HCT116 (cell line): ENCODE data around the gene CTXN2. TPM values are rescaled to one million over a fixed set of nuclear protein-coding genes. Genes with fewer than 3 reads are reported as not detected.

Experiments used
- ATAC-seq: fragments of 200-7000 bp; cut with Tn5 transposase; 2 replicates; pipeline ENCODE4 v1.9.1; 2020; ENCODE audit warnings: mild to moderate bottlenecking, moderate library complexity
- BruUV-seq: library from RNA; stranded (reverse); fragments of 400-500 nt; replicated peaks from 2 replicates; lab custom pipeline; 2021; lab: Mats Ljungman, UMichigan
- CTCF ChIA-PET: fragments of 300-600 bp; sonication (Branson Sonifier 250); formaldehyde crosslinking; loops from one replicate; lab custom pipeline; 2021; ENCODE audit warnings: antibody characterized with exemption; lab: Charles Lee
- POLR2A ChIA-PET: fragments of 300-600, 350-600 bp; sonication (Branson Sonifier 250); formaldehyde crosslinking; loops from one replicate; lab custom pipeline; 2021; ENCODE audit warnings: antibody characterized with exemption; lab: Charles Lee
- RAD21 ChIA-PET, 2 experiments: fragments of 300-600 bp; sonication (Branson Sonifier 250); formaldehyde crosslinking; loops; one replicate each; lab custom pipeline; 2023; ENCODE audit warnings: low total read pairs in 2 of 2; ENCODE audit not compliant: uncharacterized antibody in 2 of 2, unreplicated experiment in 2 of 2, low non-redundant PET in 1 of 2; lab: Charles Lee
- DNase-seq: peaks from one replicate; pipeline ENCODE4 v3.0.0-alpha.2; 2010; ENCODE audit warnings: low read depth, low spot score
- H2AFZ ChIP-seq: fragments of 200-600 bp; shearing (Covaris generic), sonication (generic); 2 replicates; pipeline ENCODE4 v1.6.1; 2017; ENCODE audit warnings: low read depth, mixed run types, mixed read lengths, antibody characterized with exemption, low read length; ENCODE audit not compliant: poor library complexity, severe bottlenecking
- H3K27ac ChIP-seq: 2 replicates; pipeline ENCODE4 v1.5.1; 2012; ENCODE audit warnings: low read depth, low read length
- H3K27me3 ChIP-seq: fragments of 200-600 bp; sonication (generic); 2 replicates; pipeline ENCODE4 v1.6.1; 2016; ENCODE audit warnings: mixed run types, low read length, mixed read lengths; ENCODE audit not compliant: insufficient read depth
- H3K36me3 ChIP-seq, 2 experiments: fragments of 200-500 bp in 1 of 2; fragments of 200-600 bp in 1 of 2; sonication (Bioruptor generic) in 1 of 2; sonication (generic) in 1 of 2; 2 replicates each; pipeline versions ENCODE4 v1.5.1 to v1.6.1; 2014 to 2016; ENCODE audit warnings: low read length in 2 of 2, inconsistent platforms in 1 of 2, mixed read lengths in 1 of 2, mixed run types in 1 of 2; ENCODE audit not compliant: insufficient read depth in 2 of 2, control insufficient read depth in 1 of 2
- H3K4me1 ChIP-seq, 2 experiments: fragments of 200-600 bp in 1 of 2; sonication (generic) in 1 of 2; 2 replicates each; pipeline versions ENCODE4 v1.5.1 to v1.6.1; 2012 to 2017; ENCODE audit warnings: low read length in 2 of 2, inconsistent platforms in 1 of 2, mild to moderate bottlenecking in 1 of 2, mixed read lengths in 1 of 2, mixed run types in 1 of 2, moderate library complexity in 1 of 2; ENCODE audit not compliant: insufficient read depth in 2 of 2, control insufficient read depth in 1 of 2
- H3K4me2 ChIP-seq: fragments of 200-600 bp; sonication (generic); 2 replicates; pipeline ENCODE4 v1.6.1; 2017; ENCODE audit warnings: mixed run types, low read length, mixed read lengths
- H3K4me3 ChIP-seq, 2 experiments: fragments of 200-600 bp in 1 of 2; sonication (generic) in 1 of 2; replicated peaks in 1 of 2; 2 replicates each; pipeline ENCODE4 v1.5.1; 2011 to 2016; ENCODE audit warnings: low read length in 2 of 2, control low read depth in 1 of 2, low read depth in 1 of 2, mild to moderate bottlenecking in 1 of 2, mixed read lengths in 1 of 2, mixed run types in 1 of 2
- H3K79me2 ChIP-seq: fragments of 200-600 bp; sonication (generic); 2 replicates; pipeline ENCODE4 v1.6.1; 2017; ENCODE audit warnings: mild to moderate bottlenecking, mixed run types, low read length, moderate library complexity, mixed read lengths; ENCODE audit not compliant: insufficient read depth
- H3K9ac ChIP-seq: fragments of 200-600 bp; sonication (generic); 2 replicates; pipeline ENCODE4 v1.6.1; 2016; ENCODE audit warnings: low read length, mixed read lengths
- H3K9me2 ChIP-seq: fragments of 200-600 bp; sonication (generic), shearing (Covaris generic); 2 replicates; pipeline ENCODE4 v1.6.1; 2017; ENCODE audit warnings: mixed run types, mild to moderate bottlenecking, moderate library complexity; ENCODE audit not compliant: insufficient read depth
- H3K9me3 ChIP-seq, 2 experiments: fragments of 200-500 bp in 1 of 2; fragments of 200-600 bp in 1 of 2; sonication (Bioruptor generic) in 1 of 2; sonication (generic) in 1 of 2; 2 replicates each; pipeline ENCODE4 v1.6.1; 2014 to 2017; ENCODE audit warnings: low read length in 2 of 2, mixed read lengths in 2 of 2, inconsistent platforms in 1 of 2, low read depth in 1 of 2, mild to moderate bottlenecking in 1 of 2, mixed run types in 1 of 2, moderate library complexity in 1 of 2; ENCODE audit not compliant: control insufficient read depth in 1 of 2, insufficient read depth in 1 of 2
- H4K20me1 ChIP-seq: fragments of 200-600 bp; sonication (generic), shearing (Covaris generic); 2 replicates; pipeline ENCODE4 v1.6.1; 2017; ENCODE audit warnings: mixed run types, mild to moderate bottlenecking, moderate library complexity; ENCODE audit not compliant: insufficient read depth
- CBX3 ChIP-seq: IDR thresholded peaks from 2 replicates; pipeline ENCODE4 v1.6.1; 2012; ENCODE audit warnings: low read depth
- CEBPB ChIP-seq: IDR thresholded peaks from 2 replicates; pipeline ENCODE4 v1.6.1; 2012; ENCODE audit warnings: low read depth
- EGR1 ChIP-seq: IDR thresholded peaks from 2 replicates; pipeline ENCODE4 v1.6.1; 2012; ENCODE audit warnings: low read depth
- ELF1 ChIP-seq: IDR thresholded peaks from 2 replicates; pipeline ENCODE4 v1.6.1; 2012; ENCODE audit warnings: low read depth, borderline replicate concordance
- EZH2 ChIP-seq: fragments of 200-600 bp; sonication (generic); IDR thresholded peaks from 2 replicates; pipeline ENCODE4 v1.6.1; 2017; ENCODE audit warnings: antibody characterized with exemption, mixed run types
- EZH2phosphoT487 ChIP-seq: fragments of 200-600 bp; IDR thresholded peaks from 2 replicates; pipeline ENCODE4 v1.6.1; 2018; ENCODE audit warnings: antibody characterized with exemption, borderline replicate concordance
- FOSL1 ChIP-seq: IDR thresholded peaks from 2 replicates; pipeline ENCODE4 v1.6.1; 2012; ENCODE audit warnings: low read depth
- POLR2AphosphoS5 ChIP-seq: IDR thresholded peaks from 2 replicates; pipeline ENCODE4 v1.6.1; 2011; ENCODE audit warnings: mild to moderate bottlenecking, low read depth, low read length, moderate library complexity
- SIN3A ChIP-seq: IDR thresholded peaks from 2 replicates; pipeline ENCODE4 v1.6.1; 2012; ENCODE audit warnings: low read depth
- TCF7L2 ChIP-seq: IDR thresholded peaks from 2 replicates; pipeline ENCODE4 v1.7.0; 2011; ENCODE audit warnings: borderline replicate concordance, inconsistent platforms; ENCODE audit not compliant: insufficient read depth, insufficient read length; ENCODE audit errors: extremely low read depth
- YY1 ChIP-seq: IDR thresholded peaks from 2 replicates; pipeline ENCODE4 v1.6.1; 2011; ENCODE audit warnings: low read length, low read depth, moderate library complexity, mild to moderate bottlenecking; ENCODE audit not compliant: insufficient replicate concordance; ENCODE audit errors: extremely low read depth
- ZFX ChIP-seq: fragments of 450-650 bp; IDR thresholded peaks from 2 replicates; pipeline ENCODE4 v1.6.1; 2017
- ZNF274 ChIP-seq: fragments of 200-500 bp; sonication (Bioruptor generic); IDR thresholded peaks from 2 replicates; pipeline ENCODE4 v1.6.1; 2014; ENCODE audit warnings: mild to moderate bottlenecking, low read depth, low read length, inconsistent platforms
- intact Hi-C: fragments of 100-400 bp; cut with micrococcal nuclease; formaldehyde crosslinking; loops from 2 replicates; pipeline ENCODE4 v1.10.0; 2022
- total RNA-seq: library from RNA; stranded (reverse); gene quantifications from one replicate; pipeline ENCODE4 v1.2.1, GENCODE V29; 2021; ENCODE audit not compliant: unreplicated experiment
- TF ChIP-seq, protein P1 (sequence below): IDR thresholded peaks from 2 replicates; pipeline ENCODE4 v1.6.1; 2012; ENCODE audit warnings: low read depth
- TF ChIP-seq, protein P2 (sequence below): IDR thresholded peaks from 2 replicates; pipeline ENCODE4 v1.6.1; 2011; ENCODE audit warnings: mild to moderate bottlenecking, low read length, moderate library complexity; ENCODE audit not compliant: insufficient replicate concordance; ENCODE audit errors: extremely low read depth
- TF ChIP-seq, protein P3 (sequence below): IDR thresholded peaks from 2 replicates; pipeline ENCODE4 v1.6.1; 2012
- TF ChIP-seq, protein P4 (sequence below): IDR thresholded peaks from 2 replicates; pipeline ENCODE4 v1.6.1; 2012

Gene CTXN2
- total RNA-seq, 1 experiment from 2014 or later = not detected

GRCh38 chr15:48182749-48183148 is 8.7 kb upstream of the CTXN2 start:
- H2AFZ ChIP-seq = no peak overlapping the region
- H3K36me3 ChIP-seq = no peaks in the 10 kb centered on the region
- ChIA-PET RAD21 (no interaction called here), POLR2A (no interaction called here), CTCF (no interaction called here)
- DNase-seq = no peak
- no peak overlapping the region for H3K4me2 ChIP-seq
- ATAC-seq = no peak
- no peaks in the 10 kb centered on the region for H3K27me3 ChIP-seq
- no peaks in the 10 kb centered on the region for H3K9me3 ChIP-seq
- H3K4me1 ChIP-seq = no peaks in the 10 kb centered on the region
- no peaks in the 10 kb centered on the region for H4K20me1 ChIP-seq
- no peak overlapping the region for H3K27ac ChIP-seq
- intact Hi-C loops = no loop called here
- BruUV-seq = no TSS peak
- no peaks in the 10 kb centered on the region for H3K9me2 ChIP-seq
- no peak overlapping the region for H3K4me3 ChIP-seq
- H3K79me2 ChIP-seq = no peaks in the 10 kb centered on the region
- TF ChIP-seq, protein P1, sequence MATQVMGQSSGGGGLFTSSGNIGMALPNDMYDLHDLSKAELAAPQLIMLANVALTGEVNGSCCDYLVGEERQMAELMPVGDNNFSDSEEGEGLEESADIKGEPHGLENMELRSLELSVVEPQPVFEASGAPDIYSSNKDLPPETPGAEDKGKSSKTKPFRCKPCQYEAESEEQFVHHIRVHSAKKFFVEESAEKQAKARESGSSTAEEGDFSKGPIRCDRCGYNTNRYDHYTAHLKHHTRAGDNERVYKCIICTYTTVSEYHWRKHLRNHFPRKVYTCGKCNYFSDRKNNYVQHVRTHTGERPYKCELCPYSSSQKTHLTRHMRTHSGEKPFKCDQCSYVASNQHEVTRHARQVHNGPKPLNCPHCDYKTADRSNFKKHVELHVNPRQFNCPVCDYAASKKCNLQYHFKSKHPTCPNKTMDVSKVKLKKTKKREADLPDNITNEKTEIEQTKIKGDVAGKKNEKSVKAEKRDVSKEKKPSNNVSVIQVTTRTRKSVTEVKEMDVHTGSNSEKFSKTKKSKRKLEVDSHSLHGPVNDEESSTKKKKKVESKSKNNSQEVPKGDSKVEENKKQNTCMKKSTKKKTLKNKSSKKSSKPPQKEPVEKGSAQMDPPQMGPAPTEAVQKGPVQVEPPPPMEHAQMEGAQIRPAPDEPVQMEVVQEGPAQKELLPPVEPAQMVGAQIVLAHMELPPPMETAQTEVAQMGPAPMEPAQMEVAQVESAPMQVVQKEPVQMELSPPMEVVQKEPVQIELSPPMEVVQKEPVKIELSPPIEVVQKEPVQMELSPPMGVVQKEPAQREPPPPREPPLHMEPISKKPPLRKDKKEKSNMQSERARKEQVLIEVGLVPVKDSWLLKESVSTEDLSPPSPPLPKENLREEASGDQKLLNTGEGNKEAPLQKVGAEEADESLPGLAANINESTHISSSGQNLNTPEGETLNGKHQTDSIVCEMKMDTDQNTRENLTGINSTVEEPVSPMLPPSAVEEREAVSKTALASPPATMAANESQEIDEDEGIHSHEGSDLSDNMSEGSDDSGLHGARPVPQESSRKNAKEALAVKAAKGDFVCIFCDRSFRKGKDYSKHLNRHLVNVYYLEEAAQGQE = no peak
- no peak for TF ChIP-seq EGR1
- no peak for TF ChIP-seq CEBPB
- TF ChIP-seq, protein P2, sequence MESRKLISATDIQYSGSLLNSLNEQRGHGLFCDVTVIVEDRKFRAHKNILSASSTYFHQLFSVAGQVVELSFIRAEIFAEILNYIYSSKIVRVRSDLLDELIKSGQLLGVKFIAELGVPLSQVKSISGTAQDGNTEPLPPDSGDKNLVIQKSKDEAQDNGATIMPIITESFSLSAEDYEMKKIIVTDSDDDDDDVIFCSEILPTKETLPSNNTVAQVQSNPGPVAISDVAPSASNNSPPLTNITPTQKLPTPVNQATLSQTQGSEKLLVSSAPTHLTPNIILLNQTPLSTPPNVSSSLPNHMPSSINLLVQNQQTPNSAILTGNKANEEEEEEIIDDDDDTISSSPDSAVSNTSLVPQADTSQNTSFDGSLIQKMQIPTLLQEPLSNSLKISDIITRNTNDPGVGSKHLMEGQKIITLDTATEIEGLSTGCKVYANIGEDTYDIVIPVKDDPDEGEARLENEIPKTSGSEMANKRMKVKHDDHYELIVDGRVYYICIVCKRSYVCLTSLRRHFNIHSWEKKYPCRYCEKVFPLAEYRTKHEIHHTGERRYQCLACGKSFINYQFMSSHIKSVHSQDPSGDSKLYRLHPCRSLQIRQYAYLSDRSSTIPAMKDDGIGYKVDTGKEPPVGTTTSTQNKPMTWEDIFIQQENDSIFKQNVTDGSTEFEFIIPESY = no peak
- TF ChIP-seq TCF7L2 = no peak
- TF ChIP-seq, protein P3, sequence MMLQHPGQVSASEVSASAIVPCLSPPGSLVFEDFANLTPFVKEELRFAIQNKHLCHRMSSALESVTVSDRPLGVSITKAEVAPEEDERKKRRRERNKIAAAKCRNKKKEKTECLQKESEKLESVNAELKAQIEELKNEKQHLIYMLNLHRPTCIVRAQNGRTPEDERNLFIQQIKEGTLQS = no peak
- TF ChIP-seq EZH2phosphoT487 = no peak
- no peak for TF ChIP-seq SIN3A
- TF ChIP-seq ELF1 = no peak
- TF ChIP-seq EZH2 = no peak
- no peak for TF ChIP-seq ZFX
- TF ChIP-seq ZNF274 = no peak
- TF ChIP-seq, protein P4, sequence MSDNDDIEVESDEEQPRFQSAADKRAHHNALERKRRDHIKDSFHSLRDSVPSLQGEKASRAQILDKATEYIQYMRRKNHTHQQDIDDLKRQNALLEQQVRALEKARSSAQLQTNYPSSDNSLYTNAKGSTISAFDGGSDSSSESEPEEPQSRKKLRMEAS = no peak
- no peak for TF ChIP-seq POLR2AphosphoS5
- TF ChIP-seq CBX3 = no peak
- TF ChIP-seq YY1 = no peak
- TF ChIP-seq FOSL1 = no peak
- no peak overlapping the region for H3K9ac ChIP-seq
